HG03469 (cell line): Measurements from ENCODE around the gene TMEM121.
"Not testable (repeated sequence)": the region's sequence is repeated elsewhere in the genome, so short reads cannot be mapped to it uniquely, and the experiment has no call there.

Experiments used
- ATAC-seq: cut with Tn5 transposase; IDR thresholded peaks from one replicate; pipeline ENCODE4 v1.9.1; 2021; ENCODE audit warnings: mild to moderate bottlenecking, moderate library complexity, moderate number of reproducible peaks; ENCODE audit not compliant: unreplicated experiment

The TMEM121 gene

DNA sequence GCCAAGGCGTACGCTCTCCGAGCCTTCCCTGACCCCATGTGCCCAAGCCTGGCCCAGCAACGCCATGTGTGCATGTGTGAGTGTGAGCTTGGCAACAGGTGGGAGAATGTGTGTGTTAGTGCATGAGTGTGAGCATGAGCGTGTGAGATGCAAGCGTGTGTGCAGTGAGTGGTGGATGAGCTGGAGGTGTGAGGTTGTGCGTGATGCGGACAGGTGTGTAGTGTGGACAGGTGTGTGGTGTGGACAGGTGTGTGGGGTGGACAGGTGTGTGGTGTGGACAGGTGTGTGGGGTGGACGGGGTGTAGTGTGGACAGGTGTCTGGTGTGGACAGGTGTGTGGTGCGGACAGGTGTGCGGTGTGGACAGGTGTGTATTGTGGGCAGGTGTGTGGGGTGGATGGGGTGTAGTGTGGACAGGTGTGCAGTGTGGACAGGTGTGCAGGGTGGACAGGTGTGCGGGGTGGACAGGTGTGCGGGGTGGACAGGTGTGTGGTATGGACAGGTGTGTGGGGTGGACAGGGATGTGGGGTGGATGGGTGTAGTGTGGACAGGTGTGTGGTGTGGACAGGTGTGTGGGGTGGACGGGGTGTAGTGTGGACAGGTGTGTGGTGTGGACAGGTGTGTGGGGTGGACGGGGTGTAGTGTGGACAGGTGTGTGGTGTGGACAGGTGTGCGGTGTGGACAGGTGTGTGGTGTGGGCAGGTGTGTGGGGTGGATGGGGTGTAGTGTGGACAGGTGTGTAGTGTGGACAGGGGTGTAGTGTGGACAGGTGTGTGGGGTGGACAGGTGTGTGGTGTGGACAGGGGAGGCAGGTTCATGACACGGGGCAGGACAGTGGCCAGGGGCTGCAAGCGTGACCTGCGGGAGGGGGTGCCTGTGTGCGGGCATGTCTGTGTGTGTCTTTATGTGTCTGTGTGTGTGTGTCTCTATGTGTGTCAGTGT is 41.1 kb downstream of the TMEM121 start:
- not testable (repeated sequence) for ATAC-seq

DNA sequence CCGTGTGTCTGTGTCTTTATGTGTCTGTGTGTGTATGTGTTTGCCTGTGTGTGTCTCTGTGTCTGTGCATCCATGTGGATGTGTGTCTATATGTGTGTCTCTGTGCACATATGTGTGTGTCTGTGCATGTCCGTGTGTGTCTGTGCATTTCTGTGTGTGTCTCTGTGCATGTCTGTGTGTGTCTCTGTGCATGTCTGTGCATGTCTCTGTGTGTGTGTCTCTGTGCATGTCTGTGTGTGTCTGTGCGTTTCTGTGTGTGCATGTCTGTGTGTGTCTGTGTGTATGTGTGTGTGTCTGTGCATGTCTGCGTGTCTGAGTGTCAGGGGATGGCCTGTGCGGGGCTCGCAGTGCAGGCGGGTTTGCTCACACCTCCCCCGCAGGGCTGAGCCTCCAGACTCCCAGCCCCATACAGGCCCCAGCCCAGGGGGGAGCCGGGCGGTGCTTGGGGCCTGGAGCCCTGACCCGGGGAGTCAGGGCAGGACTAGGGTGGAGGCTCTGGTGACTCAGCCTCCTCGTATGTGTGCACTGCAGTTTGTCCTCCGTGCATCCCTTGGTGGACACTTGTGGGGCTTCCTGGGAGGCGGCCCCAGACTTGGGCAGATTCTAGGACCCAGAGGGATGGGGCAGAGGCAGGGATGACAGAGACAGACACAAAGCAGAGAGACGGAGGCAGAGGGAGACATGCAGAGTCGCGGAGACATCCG is 41.9 kb downstream of the TMEM121 start:
- not testable (repeated sequence) for ATAC-seq

DNA sequence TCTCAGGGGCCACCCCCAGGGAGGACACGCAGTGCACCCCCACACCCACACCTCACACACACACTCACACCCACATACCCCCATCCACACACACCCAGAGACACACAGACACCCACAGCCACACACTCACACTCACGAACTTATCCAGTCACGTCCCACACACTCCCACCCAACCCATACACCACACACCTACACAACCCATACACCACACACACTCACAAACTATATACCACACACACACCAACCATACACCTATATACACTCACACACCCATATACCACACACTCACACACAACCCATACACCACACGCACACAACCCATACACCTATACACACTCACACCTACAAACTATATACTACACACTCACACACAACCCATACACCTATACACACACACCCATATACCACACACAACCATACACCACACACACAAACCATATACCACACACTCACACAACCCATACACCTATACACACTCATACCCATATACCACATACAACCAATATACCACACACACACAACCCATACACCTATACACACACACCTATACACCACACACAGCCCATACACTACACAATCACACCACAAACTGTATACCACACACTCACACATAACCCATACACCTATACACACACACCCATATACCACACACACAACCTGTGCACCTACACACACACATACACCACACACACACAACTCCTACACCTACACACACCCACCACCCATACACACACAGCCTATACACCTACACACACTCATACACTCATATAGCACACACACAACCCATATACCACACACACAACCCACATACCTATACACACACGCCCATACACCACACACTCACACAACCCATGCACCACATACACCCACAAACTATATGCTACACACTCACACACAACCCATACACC is 42.7 kb downstream of the TMEM121 start:
- ATAC-seq: no peak

DNA sequence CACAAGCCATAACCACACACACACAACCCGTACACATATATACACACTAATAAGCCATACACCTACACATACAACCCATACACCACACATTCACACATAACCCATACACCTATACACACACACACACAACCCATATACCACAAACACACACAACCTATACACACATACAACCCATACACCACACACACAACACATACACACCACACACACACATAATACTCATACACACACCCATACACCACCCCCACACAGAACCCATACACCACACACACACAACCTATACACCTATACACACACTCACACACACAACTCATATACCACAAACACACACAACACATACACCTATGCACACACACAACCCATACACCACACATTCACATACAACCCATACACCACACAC is 44.1 kb downstream of the TMEM121 start:
- ATAC-seq: no peak

DNA sequence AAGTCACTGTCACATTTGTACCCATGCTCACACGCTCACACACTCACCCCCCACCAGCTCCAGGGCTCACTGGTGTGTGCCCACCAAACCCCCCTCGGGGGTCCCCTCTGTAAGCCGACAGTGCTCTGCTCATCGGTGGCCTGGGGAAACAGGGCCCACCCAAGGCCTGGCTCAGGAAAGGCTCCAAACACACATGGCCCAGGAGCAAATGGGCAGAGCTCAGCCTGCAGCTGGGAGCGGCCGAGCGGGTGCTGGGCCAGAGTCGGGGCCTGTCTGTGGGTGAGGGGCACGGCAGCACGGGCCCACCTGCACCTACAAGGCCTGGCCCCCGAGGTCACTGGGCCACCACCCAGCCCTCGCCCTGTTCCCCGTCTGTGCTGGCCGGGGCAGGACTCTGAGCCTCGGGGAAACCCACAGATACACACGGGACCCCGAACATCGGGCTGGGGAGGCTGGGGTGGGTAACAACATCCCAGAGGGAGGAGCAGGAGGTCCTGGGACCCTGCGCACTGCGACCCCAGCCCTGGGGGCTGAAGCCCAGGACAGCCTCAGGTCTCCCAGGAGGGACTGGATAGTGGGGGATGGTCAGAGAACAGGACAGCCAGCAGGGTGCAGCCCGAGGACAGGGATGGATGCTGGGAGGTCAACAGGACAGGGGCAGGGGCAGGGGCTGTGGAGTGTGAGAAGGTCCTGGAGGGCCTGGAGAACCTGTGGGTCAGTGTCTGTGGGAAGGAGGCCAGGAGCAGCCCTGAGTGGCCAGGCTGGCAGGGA is 45.0 kb downstream of the TMEM121 start:
- not testable (repeated sequence) for ATAC-seq

DNA sequence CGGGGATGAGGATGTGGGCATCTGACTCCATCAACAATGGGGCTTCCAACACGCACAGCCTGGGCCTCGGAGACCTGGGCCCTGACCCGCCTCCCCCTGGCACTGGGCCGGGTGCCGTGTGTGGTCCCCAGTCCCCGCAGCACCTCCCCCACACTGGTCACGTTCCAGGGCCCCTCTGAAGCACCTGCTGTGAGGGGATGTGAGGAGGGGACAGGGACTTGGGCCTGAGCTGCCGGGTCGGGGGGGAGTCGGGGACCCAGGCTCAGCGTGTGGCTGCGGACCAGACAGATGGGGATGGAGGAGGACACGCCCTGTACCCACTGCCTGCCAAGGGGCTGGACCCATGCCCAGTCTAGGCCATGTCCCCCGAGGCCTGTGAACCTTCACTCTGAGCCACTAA is 45.7 kb downstream of the TMEM121 start:
- ATAC-seq: not testable (repeated sequence)

DNA sequence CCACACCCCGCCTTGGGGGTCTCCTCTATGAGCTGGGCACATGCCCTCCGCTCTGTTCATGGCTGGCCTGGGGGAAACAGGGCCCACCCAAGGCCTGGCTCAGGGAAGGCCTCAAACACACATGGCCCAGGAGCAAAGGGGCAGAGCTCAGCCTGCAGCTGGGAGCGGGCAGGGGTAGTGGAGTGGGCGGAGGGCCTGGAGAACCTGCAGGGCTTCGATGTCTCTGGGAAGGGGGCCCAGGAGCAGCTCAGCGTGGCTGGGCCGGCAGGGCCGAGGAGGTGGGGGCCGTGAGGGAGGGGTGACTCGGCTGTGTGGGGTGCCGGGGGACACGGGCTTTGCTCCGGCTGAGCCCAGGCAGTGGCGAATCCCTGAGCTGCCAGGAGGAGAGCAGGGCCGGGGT is 47.5 kb downstream of the TMEM121 start:
- not testable (repeated sequence) for ATAC-seq

DNA sequence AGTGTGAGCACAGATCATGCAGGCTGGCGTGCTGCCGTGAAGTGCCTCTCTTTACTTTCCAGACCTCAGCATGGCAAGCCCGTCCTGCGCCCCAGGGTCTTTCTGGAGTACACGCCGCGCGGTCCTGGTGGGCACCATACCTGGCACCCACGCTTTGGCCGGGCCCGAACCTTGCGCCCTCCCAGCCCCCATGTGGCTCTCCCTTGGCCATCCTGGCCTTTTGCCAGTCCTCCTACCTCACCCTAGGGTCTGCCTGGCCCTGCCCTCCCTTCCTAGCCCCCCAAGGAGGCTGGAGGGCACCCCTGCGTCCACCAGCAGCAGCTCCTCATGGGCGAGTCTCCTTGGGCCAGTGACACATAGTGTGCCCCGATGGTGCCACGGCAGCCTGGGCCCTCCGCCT is 48.0 kb downstream of the TMEM121 start:
- ATAC-seq: not testable (repeated sequence)

DNA sequence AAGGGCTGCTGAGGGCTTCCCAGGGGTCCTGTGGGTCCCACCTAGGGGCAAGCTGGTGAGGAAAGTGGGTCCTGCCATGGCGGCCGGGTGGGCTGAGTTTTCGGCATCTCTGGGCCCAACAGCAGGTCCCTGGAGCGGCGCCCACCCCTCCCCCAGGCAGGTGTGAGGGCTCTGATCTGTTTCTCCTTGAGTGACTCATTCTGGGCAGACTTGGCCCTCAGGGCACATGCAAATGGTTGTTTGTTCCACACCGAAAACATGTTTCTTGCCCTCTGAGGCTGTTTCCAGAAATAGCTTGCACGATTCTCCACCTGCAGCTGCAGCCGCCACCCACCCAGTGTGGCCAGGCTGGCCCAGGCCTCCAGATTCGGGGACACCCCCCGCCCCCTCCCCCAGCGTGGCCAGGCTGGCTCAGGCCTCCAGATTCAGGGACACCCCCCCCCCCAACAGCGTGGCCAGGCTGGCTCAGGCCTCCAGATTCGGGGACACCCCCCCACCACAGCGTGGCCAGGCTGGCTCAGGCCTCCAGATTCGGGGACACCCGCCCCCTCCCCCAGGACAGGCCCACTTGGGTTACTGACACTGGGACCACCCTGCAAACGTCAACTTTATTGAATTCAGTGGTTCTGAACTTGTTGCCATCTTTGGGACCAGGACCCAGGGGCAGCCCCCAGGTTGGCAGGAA is 48.8 kb downstream of the TMEM121 start:
- peak; percentile 39 for ATAC-seq

DNA sequence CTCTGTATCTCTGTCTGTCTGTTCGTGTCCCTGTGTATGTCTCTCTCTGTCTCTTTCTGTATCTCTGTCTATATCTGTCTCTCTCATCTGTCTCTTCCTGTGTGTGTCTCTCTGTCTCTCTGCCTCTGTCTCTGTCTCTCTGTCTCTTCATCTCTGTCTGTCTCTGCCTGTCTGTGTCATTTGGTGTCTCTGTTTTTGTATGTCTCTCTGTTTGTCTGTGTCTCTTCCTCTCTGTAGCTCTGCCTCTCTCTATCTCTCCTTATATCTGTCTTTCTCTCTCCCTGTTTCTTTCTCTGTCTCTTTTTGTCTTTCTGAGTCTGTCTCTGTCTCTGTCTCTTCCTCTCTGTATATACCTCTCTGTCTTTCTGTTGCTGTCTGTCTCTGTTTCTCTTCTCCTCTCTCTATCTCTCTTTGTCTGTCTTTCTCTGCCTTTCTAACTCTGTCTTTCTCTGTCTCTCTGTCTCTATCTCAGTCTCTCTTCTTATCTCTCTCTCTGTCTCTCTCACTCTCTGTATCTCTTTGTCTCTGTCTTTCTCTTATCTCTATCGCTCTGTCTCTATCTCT is 50.2 kb downstream of the TMEM121 start:
- ATAC-seq: no peak

DNA sequence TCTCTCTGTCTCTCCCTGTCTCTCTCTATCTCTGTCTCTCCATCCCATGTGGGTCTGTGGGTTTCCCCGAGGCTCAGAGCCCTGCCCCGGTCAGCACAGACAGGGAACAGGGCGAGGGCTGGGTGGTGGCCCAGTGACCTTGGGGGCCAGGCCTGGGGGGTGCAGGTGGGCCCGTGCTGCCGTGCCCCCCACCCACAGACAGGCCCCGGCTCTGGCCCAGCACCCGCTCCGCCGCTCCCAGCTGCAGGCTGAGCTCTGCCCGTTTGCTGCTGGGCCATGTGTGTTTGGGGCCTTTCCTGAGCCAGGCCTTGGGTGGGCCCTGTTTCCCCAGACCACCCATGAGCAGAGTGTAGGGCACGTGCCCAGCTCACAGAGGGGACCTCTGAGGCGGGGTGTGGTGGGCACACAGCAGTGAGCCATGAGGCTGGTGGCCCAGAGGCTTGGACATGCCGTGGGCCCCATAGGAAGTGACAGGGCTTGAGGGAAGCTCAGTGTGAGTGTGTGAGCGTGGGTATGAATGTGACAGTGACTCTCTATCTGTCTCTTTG is 51.0 kb downstream of the TMEM121 start:
- ATAC-seq: no peak

DNA sequence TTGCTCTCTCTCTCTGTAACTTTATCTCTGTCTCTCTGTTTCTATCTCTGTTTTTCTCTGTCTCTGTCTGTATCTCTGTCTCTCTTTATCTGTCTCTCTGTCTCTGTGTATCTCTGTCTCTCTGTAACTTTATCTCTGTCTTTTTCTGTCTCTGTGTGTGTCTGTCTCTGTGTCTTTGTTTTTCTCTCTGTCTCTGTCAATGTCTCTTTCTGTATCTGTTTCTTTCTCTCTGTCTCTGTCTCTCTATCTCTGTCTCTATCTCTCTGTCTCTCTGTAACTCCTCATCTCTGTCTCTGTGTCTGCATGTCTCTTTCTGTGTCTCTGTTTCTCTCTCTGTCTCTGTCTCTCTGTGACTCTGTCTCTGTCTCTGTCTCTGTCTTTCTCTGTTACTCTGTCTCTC is 51.7 kb downstream of the TMEM121 start:
- ATAC-seq: no peak

DNA sequence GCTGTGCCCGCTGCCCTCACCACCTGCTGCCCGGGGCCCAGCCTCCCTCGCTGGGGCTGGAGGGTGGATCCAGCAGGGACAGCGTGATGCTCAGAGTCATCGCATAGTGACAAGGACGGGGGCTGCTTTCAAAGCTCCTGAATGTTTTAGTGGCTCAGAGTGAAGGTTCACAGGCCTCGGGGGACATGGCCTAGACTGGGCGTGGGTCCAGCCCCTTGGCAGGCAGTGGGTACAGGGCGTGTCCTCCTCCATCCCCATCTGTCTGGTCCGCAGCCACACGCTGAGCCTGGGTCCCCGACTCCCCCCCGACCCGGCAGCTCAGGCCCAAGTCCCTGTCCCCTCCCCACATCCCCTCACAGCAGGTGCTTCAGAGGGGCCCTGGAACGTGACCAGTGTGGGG is 52.8 kb downstream of the TMEM121 start:
- not testable (repeated sequence) for ATAC-seq
